ENCODE data around the gene GASK1A.

Gene GASK1A

DNA sequence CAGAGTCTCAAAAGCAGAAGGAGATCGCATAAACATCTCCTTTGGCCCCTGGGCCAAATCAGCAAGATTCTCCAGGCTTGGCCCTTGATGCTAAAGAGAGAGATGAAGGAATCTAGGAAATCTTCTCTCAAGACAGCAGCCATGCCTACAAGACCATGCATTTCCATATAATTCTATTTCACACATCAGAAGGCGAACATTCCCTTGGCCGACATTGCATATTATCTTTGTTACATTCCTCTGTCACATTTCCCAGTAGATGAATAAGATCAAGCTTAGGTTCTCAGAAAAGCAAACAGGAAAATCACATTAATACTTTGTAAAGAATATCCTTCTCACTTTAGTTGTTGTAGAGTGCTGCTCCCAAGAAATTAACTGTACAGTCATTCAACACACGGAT lies 21.3 kb downstream of the GASK1A start:
- H3K4me3 ChIP-seq (replicated peaks; ENCODE audit: low read depth, low read length): no peak overlapping the region
- TF ChIP-seq, protein P1, sequence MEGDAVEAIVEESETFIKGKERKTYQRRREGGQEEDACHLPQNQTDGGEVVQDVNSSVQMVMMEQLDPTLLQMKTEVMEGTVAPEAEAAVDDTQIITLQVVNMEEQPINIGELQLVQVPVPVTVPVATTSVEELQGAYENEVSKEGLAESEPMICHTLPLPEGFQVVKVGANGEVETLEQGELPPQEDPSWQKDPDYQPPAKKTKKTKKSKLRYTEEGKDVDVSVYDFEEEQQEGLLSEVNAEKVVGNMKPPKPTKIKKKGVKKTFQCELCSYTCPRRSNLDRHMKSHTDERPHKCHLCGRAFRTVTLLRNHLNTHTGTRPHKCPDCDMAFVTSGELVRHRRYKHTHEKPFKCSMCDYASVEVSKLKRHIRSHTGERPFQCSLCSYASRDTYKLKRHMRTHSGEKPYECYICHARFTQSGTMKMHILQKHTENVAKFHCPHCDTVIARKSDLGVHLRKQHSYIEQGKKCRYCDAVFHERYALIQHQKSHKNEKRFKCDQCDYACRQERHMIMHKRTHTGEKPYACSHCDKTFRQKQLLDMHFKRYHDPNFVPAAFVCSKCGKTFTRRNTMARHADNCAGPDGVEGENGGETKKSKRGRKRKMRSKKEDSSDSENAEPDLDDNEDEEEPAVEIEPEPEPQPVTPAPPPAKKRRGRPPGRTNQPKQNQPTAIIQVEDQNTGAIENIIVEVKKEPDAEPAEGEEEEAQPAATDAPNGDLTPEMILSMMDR (IDR thresholded peaks at IDR 0.05; ENCODE audit: low read depth, low read length, missing control alignments): no peak
- DNase-seq (ENCODE audit: extremely low read depth, low read depth): no peak

DNA sequence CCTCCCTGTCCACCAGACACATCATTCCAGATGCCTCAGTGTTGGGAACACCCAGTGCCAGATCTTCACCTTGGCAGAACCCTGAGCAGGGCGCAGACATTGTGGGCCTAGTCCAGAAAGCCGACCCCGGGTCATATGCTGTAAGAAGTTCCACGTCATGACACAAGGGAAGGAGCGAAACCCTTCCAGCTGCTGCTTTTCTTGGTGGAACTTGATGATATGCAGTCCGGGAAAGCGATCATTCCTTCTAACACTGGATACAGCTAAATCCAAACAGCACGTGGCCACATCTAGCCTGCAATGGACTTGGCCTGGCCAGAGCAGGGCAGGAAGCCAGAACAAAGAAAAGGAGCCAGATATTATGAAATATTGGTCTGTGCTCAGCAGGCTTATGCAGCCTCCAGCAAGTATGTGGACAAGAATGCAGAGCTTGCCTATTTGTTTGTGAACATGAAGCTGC lies 22.0 kb downstream of the GASK1A start:
- DNase-seq (ENCODE audit: extremely low read depth, low read depth): no peak
- H3K4me3 ChIP-seq (replicated peaks; ENCODE audit: low read depth, low read length): no peak overlapping the region
- TF ChIP-seq, protein P1 (IDR thresholded peaks at IDR 0.05; ENCODE audit: low read depth, low read length, missing control alignments): no peak

DNA sequence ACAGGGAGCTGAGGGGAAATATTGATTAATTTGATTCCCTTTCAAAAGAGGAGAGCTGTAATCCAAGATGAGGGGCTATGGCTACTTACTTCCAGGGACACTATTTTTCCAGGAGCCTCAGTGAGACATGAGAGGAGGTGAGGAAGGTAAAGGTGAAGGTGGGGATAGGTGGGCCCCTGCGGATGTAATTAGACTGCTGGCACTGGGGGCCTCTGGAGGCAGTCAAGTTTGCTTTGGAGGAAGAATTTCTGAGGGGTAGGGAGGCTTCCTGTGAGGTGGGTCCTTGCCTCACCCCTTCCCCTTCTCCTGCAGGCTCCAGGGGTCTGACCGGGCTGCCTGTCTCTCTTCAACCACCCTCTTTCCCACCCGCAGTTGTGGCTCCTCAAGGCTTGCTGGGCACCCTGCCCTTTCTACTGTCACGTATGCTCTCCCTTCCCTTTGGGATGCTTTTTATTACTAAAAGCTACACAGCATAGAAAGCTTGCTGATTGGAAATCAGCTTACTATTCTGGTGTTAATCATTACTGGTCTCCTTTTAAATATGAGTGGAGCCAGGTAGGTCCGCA lies 22.5 kb downstream of the GASK1A start:
- H3K4me3 ChIP-seq (replicated peaks; ENCODE audit: low read depth, low read length): no peak overlapping the region
- TF ChIP-seq, protein P1 (IDR thresholded peaks at IDR 0.05; ENCODE audit: low read depth, low read length, missing control alignments): no peak
- no peak for DNase-seq (ENCODE audit: extremely low read depth, low read depth)

DNA sequence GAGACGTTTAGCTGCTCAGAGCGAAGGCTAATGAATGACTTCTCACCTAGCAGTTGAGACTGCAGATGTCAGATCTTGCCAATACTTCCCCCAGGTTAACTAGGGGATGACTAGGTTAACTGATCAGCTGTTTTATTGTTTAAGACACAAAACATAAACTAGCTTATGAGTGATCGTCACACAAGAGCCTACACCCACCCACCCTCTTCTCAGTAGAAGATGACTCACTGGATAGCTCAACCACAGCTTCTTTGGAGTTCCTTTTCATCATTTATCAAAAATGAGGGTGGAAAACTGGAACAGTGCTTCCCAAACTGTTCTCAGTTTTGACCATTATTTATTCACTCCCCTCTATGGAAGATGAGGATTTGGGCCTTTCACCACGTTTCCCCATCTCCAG lies 25.2 kb downstream of the GASK1A start:
- H3K4me3 ChIP-seq (replicated peaks; ENCODE audit: low read depth, low read length): no peak overlapping the region
- DNase-seq (ENCODE audit: extremely low read depth, low read depth): no peak
- TF ChIP-seq, protein P1 (IDR thresholded peaks at IDR 0.05; ENCODE audit: low read depth, low read length, missing control alignments): no peak

DNA sequence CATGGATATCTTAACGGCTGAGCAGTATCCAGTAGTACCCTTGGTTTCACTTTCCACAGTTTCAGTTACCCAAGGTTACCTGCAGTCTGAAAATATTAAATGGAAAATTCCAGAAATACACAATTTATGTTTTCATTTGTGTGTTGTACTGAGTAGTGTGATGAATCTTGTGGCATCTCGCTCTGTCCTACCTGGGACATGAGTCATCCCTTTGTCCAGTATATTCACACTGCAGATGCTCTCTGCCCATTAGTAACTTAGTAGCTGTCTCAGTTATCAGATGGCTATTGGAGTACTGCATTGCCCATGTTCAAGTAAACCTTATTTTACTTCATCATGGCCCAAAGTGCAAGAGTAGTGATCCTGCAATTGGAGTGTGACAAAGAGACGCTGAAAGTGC lies 26.1 kb downstream of the GASK1A start:
- H3K4me3 ChIP-seq (replicated peaks; ENCODE audit: low read depth, low read length): no peak overlapping the region
- no peak for DNase-seq (ENCODE audit: extremely low read depth, low read depth)
- TF ChIP-seq, protein P1 (IDR thresholded peaks at IDR 0.05; ENCODE audit: low read depth, low read length, missing control alignments): no peak

DNA sequence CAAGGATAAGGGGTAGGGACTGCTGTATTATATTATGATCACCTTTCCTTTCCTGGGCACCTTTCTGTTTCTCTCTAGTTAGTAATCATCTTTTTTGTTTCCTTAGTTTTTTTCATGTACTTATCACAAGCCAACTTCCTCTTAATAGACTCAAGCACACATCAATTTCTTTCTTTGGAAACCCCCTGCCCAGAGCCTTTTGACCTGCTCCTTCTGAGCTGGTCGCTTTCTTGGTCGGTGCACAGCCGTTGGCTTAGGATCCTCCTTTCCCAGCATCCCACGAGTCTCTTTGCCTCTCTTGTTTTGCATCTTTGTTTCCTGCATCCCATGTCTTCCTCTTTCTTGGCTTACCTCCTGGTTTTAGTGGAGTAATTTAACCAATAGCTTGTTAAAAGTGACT lies 26.9 kb downstream of the GASK1A start:
- no peak for DNase-seq (ENCODE audit: extremely low read depth, low read depth)
- H3K4me3 ChIP-seq (replicated peaks; ENCODE audit: low read depth, low read length): no peak overlapping the region
- TF ChIP-seq, protein P1 (IDR thresholded peaks at IDR 0.05; ENCODE audit: low read depth, low read length, missing control alignments): no peak

DNA sequence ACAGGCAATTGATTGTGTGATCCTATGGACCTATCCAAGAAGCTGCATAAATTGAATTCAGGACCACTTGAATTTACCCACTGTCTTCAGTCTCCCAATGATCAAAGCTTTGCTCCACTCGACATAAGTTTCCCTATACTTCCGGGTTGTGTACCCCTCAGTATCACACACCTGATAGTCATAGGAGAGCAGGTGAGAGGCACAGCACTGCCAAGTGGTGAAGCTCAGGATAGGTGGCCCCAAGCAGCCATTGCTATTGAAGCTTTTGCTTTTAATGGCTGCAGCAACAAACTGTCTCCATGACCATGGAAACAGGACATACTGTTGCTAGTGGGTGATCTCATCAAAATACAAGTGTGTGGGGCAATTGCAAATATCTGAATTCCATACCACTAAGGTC lies 27.7 kb downstream of the GASK1A start:
- H3K4me3 ChIP-seq (replicated peaks; ENCODE audit: low read depth, low read length): no peak overlapping the region
- no peak for DNase-seq (ENCODE audit: extremely low read depth, low read depth)
- TF ChIP-seq, protein P1 (IDR thresholded peaks at IDR 0.05; ENCODE audit: low read depth, low read length, missing control alignments): no peak
